K562 (cell line): ENCODE results near the gene SLC24A1. TPM values are rescaled to one million over a fixed set of nuclear protein-coding genes. Genes with fewer than 3 reads are reported as not detected.

Source experiments
- RAD21 ChIP-seq, 2 experiments: fragments of 250-450 bp in 1 of 2; fragments of 450-650 bp in 1 of 2; sonication (Bioruptor Pico) in 1 of 2; formaldehyde crosslinking in 1 of 2; IDR thresholded peaks in 1 of 2; conservative IDR thresholded peaks in 1 of 2; 2 replicates each; pipeline versions ENCODE4 v1.4.0 to v1.8.0; 2020 to 2022; ENCODE audit warnings: mild to moderate bottlenecking in 2 of 2, moderate library complexity in 1 of 2
- STAG1 ChIP-seq: sonication (generic); formaldehyde crosslinking; IDR thresholded peaks from 2 replicates; pipeline ENCODE4 v1.5.0; 2020; ENCODE audit warnings: missing genetic modification reagents, borderline replicate concordance
- polyA plus RNA-seq, 8 experiments: library from polyadenylated mRNA; depleted of rRNA in 4 of 8; stranded (reverse) in 5 of 8; unstranded in 3 of 8; fragments of >200 nt; fragmentation: Nextera tagmentation in 2 of 8; fragmentation: Illumina TruSeq in 1 of 8; extraction: Ambion mirVana in 2 of 8; extraction: Trizol in 1 of 8; gene quantifications; 2 replicates each; pipeline versions ENCODE4 v1.2.1 to v1.2.3, GENCODE V29; 2011 to 2014; ENCODE audit warnings: inconsistent platforms in 1 of 8, missing spikeins in 1 of 8
- total RNA-seq, 7 experiments: library from RNA; depleted of rRNA in 6 of 7; stranded (reverse); fragments of >200 nt in 6 of 7; fragmentation: Illumina TruSeq in 2 of 7; extraction: Trizol in 2 of 7; gene quantifications; 2 replicates each; pipeline versions ENCODE4 v1.2.1 to v1.2.3, GENCODE V29; 2011 to 2021; ENCODE audit warnings: low replicate concordance in 1 of 7
- TF ChIP-seq, protein P1 (sequence below): sonication (generic); formaldehyde crosslinking; IDR thresholded peaks from 2 replicates; pipeline ENCODE4 v1.8.1; 2023; ENCODE audit warnings: missing genetic modification reagents, mild to moderate bottlenecking, borderline replicate concordance
- TF ChIP-seq, protein P2 (sequence below): fragments of 450-650 bp; formaldehyde crosslinking; IDR thresholded peaks from 2 replicates; pipeline ENCODE4 v1.4.0; 2020; ENCODE audit warnings: mild to moderate bottlenecking, moderate library complexity

Gene SLC24A1
- total and polyA plus RNA-seq, 9 of the 15 experiments (the other 6 are each of a cell fraction or from before 2014, with no cell fraction given) = 3.1 to 8.2 (median 5.5) TPM

DNA sequence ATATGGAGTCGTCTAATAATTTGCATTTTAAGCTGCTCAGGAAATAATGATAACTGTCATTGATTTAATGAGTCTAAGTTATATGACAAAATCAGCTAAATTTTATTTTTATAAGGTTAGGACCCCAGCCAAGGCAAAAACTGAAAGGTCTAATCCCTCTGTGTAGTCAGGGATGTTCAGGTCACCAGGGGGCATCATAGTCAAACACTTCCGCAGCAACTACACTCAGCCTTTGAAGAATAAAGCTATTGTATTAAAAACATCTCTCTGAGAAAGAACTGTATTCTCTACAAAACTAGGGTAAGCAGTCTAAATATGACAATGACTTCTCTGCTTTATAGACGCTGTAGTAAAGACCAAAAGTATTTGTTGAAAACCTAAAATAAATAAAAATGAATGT is 25.8 kb upstream of the SLC24A1 start (continued):
- TF ChIP-seq, protein P1, sequence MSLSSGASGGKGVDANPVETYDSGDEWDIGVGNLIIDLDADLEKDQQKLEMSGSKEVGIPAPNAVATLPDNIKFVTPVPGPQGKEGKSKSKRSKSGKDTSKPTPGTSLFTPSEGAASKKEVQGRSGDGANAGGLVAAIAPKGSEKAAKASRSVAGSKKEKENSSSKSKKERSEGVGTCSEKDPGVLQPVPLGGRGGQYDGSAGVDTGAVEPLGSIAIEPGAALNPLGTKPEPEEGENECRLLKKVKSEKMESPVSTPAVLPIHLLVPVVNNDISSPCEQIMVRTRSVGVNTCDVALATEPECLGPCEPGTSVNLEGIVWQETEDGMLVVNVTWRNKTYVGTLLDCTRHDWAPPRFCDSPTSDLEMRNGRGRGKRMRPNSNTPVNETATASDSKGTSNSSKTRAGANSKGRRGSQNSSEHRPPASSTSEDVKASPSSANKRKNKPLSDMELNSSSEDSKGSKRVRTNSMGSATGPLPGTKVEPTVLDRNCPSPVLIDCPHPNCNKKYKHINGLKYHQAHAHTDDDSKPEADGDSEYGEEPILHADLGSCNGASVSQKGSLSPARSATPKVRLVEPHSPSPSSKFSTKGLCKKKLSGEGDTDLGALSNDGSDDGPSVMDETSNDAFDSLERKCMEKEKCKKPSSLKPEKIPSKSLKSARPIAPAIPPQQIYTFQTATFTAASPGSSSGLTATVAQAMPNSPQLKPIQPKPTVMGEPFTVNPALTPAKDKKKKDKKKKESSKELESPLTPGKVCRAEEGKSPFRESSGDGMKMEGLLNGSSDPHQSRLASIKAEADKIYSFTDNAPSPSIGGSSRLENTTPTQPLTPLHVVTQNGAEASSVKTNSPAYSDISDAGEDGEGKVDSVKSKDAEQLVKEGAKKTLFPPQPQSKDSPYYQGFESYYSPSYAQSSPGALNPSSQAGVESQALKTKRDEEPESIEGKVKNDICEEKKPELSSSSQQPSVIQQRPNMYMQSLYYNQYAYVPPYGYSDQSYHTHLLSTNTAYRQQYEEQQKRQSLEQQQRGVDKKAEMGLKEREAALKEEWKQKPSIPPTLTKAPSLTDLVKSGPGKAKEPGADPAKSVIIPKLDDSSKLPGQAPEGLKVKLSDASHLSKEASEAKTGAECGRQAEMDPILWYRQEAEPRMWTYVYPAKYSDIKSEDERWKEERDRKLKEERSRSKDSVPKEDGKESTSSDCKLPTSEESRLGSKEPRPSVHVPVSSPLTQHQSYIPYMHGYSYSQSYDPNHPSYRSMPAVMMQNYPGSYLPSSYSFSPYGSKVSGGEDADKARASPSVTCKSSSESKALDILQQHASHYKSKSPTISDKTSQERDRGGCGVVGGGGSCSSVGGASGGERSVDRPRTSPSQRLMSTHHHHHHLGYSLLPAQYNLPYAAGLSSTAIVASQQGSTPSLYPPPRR = no peak
- TF ChIP-seq, protein P2, sequence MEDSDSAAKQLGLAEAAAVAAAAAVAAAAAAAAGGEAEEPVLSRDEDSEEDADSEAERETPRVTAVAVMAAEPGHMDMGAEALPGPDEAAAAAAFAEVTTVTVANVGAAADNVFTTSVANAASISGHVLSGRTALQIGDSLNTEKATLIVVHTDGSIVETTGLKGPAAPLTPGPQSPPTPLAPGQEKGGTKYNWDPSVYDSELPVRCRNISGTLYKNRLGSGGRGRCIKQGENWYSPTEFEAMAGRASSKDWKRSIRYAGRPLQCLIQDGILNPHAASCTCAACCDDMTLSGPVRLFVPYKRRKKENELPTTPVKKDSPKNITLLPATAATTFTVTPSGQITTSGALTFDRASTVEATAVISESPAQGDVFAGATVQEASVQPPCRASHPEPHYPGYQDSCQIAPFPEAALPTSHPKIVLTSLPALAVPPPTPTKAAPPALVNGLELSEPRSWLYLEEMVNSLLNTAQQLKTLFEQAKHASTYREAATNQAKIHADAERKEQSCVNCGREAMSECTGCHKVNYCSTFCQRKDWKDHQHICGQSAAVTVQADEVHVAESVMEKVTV = peak; percentile 14; the same call in 1 of the 2 replicates
- TF ChIP-seq STAG1 (CRISPR knock-in tag) (peak; percentile 39; the same call in 1 of the 2 replicates), RAD21 (CRISPR knock-in tag; conservative IDR thresholded peaks at IDR 0.05 in 1 of 2, IDR thresholded peaks at IDR 0.05 in 1 of 2) (peak; percentile 36 to 57)
